Skeletal muscle satellite cell (primary cell): ENCODE results near the gene EPS15.

Experiments
- H3K27me3 ChIP-seq: 2 replicates; pipeline ENCODE4 v1.7.0; 2013; ENCODE audit warnings: low read length; ENCODE audit not compliant: control insufficient read depth, insufficient read depth
- H3K36me3 ChIP-seq: 2 replicates; pipeline ENCODE4 v1.7.0; 2013; ENCODE audit warnings: mild to moderate bottlenecking, control low read depth, low read length; ENCODE audit not compliant: insufficient read depth
- H3K4me1 ChIP-seq: 2 replicates; pipeline ENCODE4 v1.7.0; 2013; ENCODE audit warnings: low read length; ENCODE audit not compliant: control insufficient read depth, insufficient read depth
- H3K4me2 ChIP-seq: 2 replicates; pipeline ENCODE4 v1.7.0; 2013; ENCODE audit warnings: mild to moderate bottlenecking, low read length
- H3K4me3 ChIP-seq: 2 replicates; pipeline ENCODE4 v1.7.0; 2013; ENCODE audit warnings: low read length
- H3K9ac ChIP-seq: 2 replicates; pipeline ENCODE4 v1.7.0; 2013; ENCODE audit warnings: mild to moderate bottlenecking, low read depth, low read length, moderate library complexity
- H3K9me3 ChIP-seq: replicated peaks from 2 replicates; pipeline ENCODE4 v1.7.0; 2013; ENCODE audit warnings: mild to moderate bottlenecking, control low read depth, low read length

Gene EPS15

GRCh38 chr1:51341876-51342496 lies 177.1 kb downstream of the EPS15 start:
- H3K27me3 ChIP-seq: peaks cover 44% of the 10 kb centered on the region
- no peaks in the 10 kb centered on the region for H3K4me1 ChIP-seq
- no peak overlapping the region for H3K9ac ChIP-seq
- H3K9me3 ChIP-seq: no peaks in the 10 kb centered on the region
- H3K4me2 ChIP-seq: no peak overlapping the region
- H3K36me3 ChIP-seq: no peaks in the 10 kb centered on the region
- no peak overlapping the region for H3K4me3 ChIP-seq

- no peaks in the 10 kb centered on the region for H3K36me3 ChIP-seq
- no peaks in the 10 kb centered on the region for H3K9me3 ChIP-seq
- H3K4me2 ChIP-seq: no peak overlapping the region
- no peaks in the 10 kb centered on the region for H3K4me1 ChIP-seq
- H3K27me3 ChIP-seq: peaks cover 28% of the 10 kb centered on the region
- no peak overlapping the region for H3K4me3 ChIP-seq
- H3K9ac ChIP-seq: no peak overlapping the region
These were observed 178.7 kb downstream of the EPS15 start for GRCh38 chr1:51340380-51340779.

GRCh38 chr1:51336711-51337110 lies 182.4 kb downstream of the EPS15 start:
- Histone ChIP-seq H3K4me2 (no peak overlapping the region), H3K9me3 (no peaks in the 10 kb centered on the region), H3K9ac (no peak overlapping the region), H3K27me3 (no peaks in the 10 kb centered on the region), H3K4me3 (no peak overlapping the region), H3K4me1 (peaks cover 2% of the 10 kb centered on the region), H3K36me3 (no peaks in the 10 kb centered on the region)

GRCh38 chr1:51336004-51336403 lies 183.1 kb downstream of the EPS15 start:
- Histone ChIP-seq H3K4me1 (peaks cover 9% of the 10 kb centered on the region), H3K9ac (no peak overlapping the region), H3K4me3 (no peak overlapping the region), H3K9me3 (no peaks in the 10 kb centered on the region), H3K27me3 (no peaks in the 10 kb centered on the region), H3K36me3 (no peaks in the 10 kb centered on the region), H3K4me2 (no peak overlapping the region)

- no peaks in the 10 kb centered on the region for H3K9me3 ChIP-seq
- no peak overlapping the region for H3K9ac ChIP-seq
- peaks cover 43% of the 10 kb centered on the region for H3K4me1 ChIP-seq
- no peaks in the 10 kb centered on the region for H3K27me3 ChIP-seq
- H3K36me3 ChIP-seq: no peaks in the 10 kb centered on the region
- no peak overlapping the region for H3K4me2 ChIP-seq
- no peak overlapping the region for H3K4me3 ChIP-seq
These were observed 187.6 kb downstream of the EPS15 start for GRCh38 chr1:51331206-51332100.

GRCh38 chr1:51330331-51331201 lies 188.5 kb downstream of the EPS15 start, which contains the start of gene TTC39A:
TSS of gene TTC39A (minus strand) at chr1:51330562. CDS start at chr1:51330477, 85 bp downstream.
- H3K27me3 ChIP-seq: no peaks in the 10 kb centered on the region
- peak within 1 kb of the TSS; percentile 79 for H3K4me2 ChIP-seq
- H3K4me1 ChIP-seq: peaks cover 43% of the 10 kb centered on the region
- no peaks in the 10 kb centered on the region for H3K9me3 ChIP-seq
- H3K4me3 ChIP-seq: peak within 1 kb of the TSS; percentile 58
- H3K9ac ChIP-seq: peak within 1 kb of the TSS; percentile 13
- H3K36me3 ChIP-seq: no peaks in the 10 kb centered on the region

GRCh38 chr1:51329443-51330325 lies 189.4 kb downstream of the EPS15 start:
- peak overlapping the region; percentile 58 for H3K4me3 ChIP-seq
- H3K4me1 ChIP-seq: peaks cover 43% of the 10 kb centered on the region
- H3K27me3 ChIP-seq: no peaks in the 10 kb centered on the region
- H3K9ac ChIP-seq: no peak overlapping the region
- no peaks in the 10 kb centered on the region for H3K9me3 ChIP-seq
- H3K36me3 ChIP-seq: no peaks in the 10 kb centered on the region
- H3K4me2 ChIP-seq: peak overlapping the region; percentile 79

- Histone ChIP-seq H3K9ac (no peak overlapping the region), H3K4me1 (peaks cover 43% of the 10 kb centered on the region), H3K4me2 (no peak overlapping the region), H3K36me3 (no peaks in the 10 kb centered on the region), H3K27me3 (no peaks in the 10 kb centered on the region), H3K9me3 (no peaks in the 10 kb centered on the region), H3K4me3 (no peak overlapping the region)
These were observed 190.1 kb downstream of the EPS15 start for GRCh38 chr1:51328926-51329325.

- H3K27me3 ChIP-seq: no peaks in the 10 kb centered on the region
- no peak overlapping the region for H3K4me3 ChIP-seq
- no peaks in the 10 kb centered on the region for H3K36me3 ChIP-seq
- no peak overlapping the region for H3K9ac ChIP-seq
- H3K4me2 ChIP-seq: no peak overlapping the region
- H3K4me1 ChIP-seq: peaks cover 43% of the 10 kb centered on the region
- no peaks in the 10 kb centered on the region for H3K9me3 ChIP-seq
These were observed 190.8 kb downstream of the EPS15 start for GRCh38 chr1:51328279-51328678.

- no peaks in the 10 kb centered on the region for H3K27me3 ChIP-seq
These were observed 191.7 kb downstream of the EPS15 start for GRCh38 chr1:51327386-51327785.

More at GRCh38 chr1:51327386-51327785, 191.7 kb downstream of the EPS15 start:
- Histone ChIP-seq H3K36me3 (no peaks in the 10 kb centered on the region), H3K9me3 (no peaks in the 10 kb centered on the region), H3K9ac (no peak overlapping the region), H3K4me1 (peaks cover 43% of the 10 kb centered on the region), H3K4me3 (no peak overlapping the region), H3K4me2 (no peak overlapping the region)
